RPMI8226 (cell line): ENCODE measurements around the gene RMRP.

Experiments
- DNase-seq: peaks from one replicate; pipeline ENCODE4 v3.0.0-alpha.2; 2015

RMRP gene

GRCh38 chr9:35657546-35658136 lies at the start of gene RMRP:
Gene RMRP (minus strand): TSS chr9:35658019.
- peak; percentile 98 for DNase-seq

GRCh38 chr9:35706951-35707350 lies 49.1 kb upstream of the RMRP start:
- DNase-seq = no peak

- no peak for DNase-seq
These were observed 48.1 kb upstream of the RMRP start for GRCh38 chr9:35705836-35706430.

GRCh38 chr9:35705372-35705771 lies 47.6 kb upstream of the RMRP start:
- no peak for DNase-seq

- DNase-seq = no peak
These were observed 46.3 kb upstream of the RMRP start for GRCh38 chr9:35703906-35704672.

- DNase-seq = no peak
These were observed 44.9 kb upstream of the RMRP start for GRCh38 chr9:35702696-35703095.

- no peak for DNase-seq
These were observed 43.1 kb upstream of the RMRP start for GRCh38 chr9:35700942-35701341.

- no peak for DNase-seq
These were observed 42.2 kb upstream of the RMRP start for GRCh38 chr9:35700031-35700430.

- no peak for DNase-seq
These were observed 40.4 kb upstream of the RMRP start for GRCh38 chr9:35698231-35698630.

- DNase-seq = no peak
These were observed 39.7 kb upstream of the RMRP start for GRCh38 chr9:35697486-35697885.

- peak; percentile 63 for DNase-seq
These were observed 38.8 kb upstream of the RMRP start for GRCh38 chr9:35696520-35697215.

GRCh38 chr9:35695943-35696401 lies 38.2 kb upstream of the RMRP start:
- no peak for DNase-seq

- DNase-seq = no peak
These were observed 34.0 kb upstream of the RMRP start for GRCh38 chr9:35691757-35692301.

GRCh38 chr9:35691334-35691650 lies 33.5 kb upstream of the RMRP start:
- no peak for DNase-seq

GRCh38 chr9:35690614-35691333 lies 33.0 kb upstream of the RMRP start:
- no peak for DNase-seq

GRCh38 chr9:35690294-35690613 lies 32.4 kb upstream of the RMRP start:
- DNase-seq = no peak

- no peak for DNase-seq
These were observed 31.9 kb upstream of the RMRP start, which contains the start of gene TPM2 for GRCh38 chr9:35689542-35690293. Gene TPM2 (minus strand): TSS chr9:35689925. CDS start chr9:35689817, 108 bp downstream.

GRCh38 chr9:35688558-35689541 lies 31.0 kb upstream of the RMRP start:
- no peak for DNase-seq

GRCh38 chr9:35687972-35688557 lies 30.2 kb upstream of the RMRP start:
- DNase-seq = peak; percentile 54

GRCh38 chr9:35687306-35687705 lies 29.5 kb upstream of the RMRP start:
- no peak for DNase-seq
